Inflammatory macrophage (primary cell): Measurements from ENCODE around the gene RAB7A.
"Not testable (repeated sequence)": the region's sequence is repeated elsewhere in the genome, so short reads cannot be mapped to it uniquely, and the experiment has no call there.

Source experiments
- DNase-seq, 2 donors: peaks; one replicate each; pipeline ENCODE4 v3.0.0-alpha.2; 2020 to 2022

The RAB7A gene

GRCh38 chr3:128760881-128761280, 34.9 kb downstream of the RAB7A start:
- no peak for DNase-seq

GRCh38 chr3:128761392-128761791, 35.4 kb downstream of the RAB7A start:
- DNase-seq: no peak

DNA sequence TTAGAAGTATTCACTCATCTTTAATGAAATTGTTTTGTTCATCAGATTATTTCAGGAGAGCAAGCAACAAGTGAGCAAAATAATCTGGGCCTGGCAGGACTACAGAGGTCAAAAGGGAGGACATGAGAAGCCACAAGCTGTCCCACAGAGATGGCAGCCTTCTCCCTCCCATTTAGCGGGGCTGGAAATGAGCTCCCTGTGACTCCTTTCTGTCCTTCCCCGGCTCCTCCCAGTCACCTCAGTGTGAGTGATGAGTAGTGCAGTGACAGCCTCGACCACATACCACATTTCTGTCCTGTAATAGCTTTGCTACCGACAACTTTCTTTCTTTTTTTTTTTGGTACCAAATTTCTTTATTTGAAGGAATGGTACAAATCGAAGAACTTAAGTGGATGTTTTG, 38.0 kb downstream of the RAB7A start:
- no peak for DNase-seq

DNA sequence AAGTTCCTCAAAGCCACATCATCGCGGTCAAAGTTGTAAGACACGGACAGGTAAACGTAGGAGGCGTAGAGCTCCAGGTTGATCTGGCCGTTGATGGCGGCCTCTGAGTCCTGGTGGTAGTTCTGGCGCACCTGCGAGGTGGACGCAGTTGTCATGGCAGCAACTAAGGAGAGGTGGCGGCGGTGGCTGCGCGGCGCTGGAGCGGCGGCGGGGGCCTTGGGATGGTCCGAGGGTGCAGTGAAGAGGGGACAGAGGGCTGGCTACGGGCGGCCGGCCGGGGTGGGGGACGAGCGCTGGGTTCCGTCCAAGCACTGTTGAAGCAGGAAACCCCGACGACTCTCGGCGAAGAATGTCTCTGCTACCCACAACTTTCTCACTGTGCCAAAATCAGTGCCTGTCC, 38.9 kb downstream of the RAB7A start:
- DNase-seq: no peak

DNA sequence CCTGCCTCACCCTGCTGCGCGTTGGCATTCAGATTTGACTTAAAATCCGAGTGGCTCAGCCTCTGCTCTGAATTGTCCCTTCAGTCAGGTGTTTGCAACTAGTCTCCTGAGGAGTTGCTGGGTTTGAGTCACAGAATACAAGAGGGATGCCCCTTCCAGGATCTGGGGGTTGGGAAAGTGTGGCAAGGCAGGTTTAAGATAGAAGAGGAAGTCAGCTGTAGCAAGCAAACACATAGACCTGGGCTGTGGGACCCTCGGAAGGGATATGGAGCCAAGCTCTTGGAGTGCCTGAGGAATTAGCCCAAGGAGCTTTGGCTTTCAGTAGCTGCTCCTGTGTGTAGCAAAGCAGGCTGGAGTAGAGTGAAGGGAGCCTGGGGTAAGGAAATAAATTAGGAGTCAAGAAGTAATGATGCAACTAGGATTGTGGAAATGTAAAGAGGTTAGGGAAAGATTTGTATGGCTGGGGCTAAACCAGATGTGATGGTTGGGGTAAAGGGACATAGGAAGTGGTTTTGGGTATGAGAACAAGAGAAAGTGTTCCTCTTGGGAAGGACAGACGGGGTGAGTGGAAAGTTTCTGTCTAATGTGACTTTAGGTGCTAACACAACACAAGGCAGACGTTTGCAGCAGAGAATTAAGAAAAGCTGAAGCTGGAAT, 41.2 kb downstream of the RAB7A start:
- DNase-seq: peak in 1 of 2 donors; percentile 20

DNA sequence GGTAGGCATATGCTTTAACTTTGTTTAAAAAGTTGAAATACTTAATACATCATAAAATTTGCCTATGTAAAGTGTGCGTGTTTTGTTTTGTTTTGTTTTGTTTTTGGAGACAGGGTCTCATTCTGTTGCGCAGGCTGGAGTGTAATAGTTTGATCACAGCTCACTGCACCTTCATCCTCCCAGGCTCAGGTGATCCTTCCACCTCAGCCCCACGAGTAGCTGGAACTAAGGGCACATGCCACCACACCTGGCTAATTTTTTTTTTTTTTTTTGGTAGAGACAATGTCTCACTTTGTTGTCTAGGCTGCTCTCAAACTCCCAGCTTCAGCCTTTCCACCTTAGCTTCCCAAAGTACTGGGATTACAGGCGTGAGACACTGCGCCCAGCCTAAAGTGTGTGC, 42.5 kb downstream of the RAB7A start:
- no peak for DNase-seq

- no peak for DNase-seq
Measured at GRCh38 chr3:128770387-128770786, 44.4 kb downstream of the RAB7A start.

DNA sequence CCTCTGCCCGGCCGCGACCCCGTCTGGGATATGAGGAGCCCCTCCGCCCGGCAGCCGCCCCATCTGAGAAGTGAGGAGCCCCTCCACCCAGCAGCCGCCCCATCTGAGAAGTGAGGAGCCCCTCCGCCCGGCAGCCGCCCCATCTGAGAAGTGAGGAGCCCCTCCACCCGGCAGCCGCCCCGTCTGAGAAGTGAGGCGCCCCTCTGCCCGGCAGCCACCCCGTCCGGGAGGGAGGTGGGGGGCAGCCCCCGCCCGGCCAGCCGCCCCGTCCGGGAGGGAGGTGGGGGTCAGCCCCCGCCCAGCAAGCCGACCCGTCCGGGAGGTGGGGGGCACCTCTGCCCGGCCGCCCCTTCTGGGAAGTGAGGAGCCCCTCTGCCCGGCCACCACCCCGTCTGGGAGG, 47.2 kb downstream of the RAB7A start:
- not testable (repeated sequence) for DNase-seq

- not testable (repeated sequence) for DNase-seq
Measured at GRCh38 chr3:128773592-128773991, 47.6 kb downstream of the RAB7A start.

DNA sequence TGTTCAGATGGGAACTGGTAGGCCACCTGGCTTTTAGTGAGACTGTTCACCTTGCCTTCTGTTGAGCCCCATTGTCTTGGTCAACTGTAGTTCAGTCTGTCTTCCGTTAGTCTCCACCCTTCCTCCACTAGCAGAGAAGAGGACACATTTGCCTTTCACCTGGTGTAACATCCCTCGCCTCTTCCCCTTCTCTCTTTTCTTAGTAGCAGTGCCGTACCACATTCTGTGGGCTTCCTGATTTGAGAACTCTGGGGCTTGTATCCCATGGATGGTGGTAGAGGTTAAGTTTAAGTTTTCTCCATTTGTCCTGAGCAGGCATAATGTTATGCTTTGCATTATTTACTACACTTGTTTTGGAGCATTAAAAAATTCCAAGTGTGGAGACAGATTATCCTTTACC, 49.3 kb downstream of the RAB7A start:
- DNase-seq: no peak

- no peak for DNase-seq
Measured at GRCh38 chr3:128775906-128776542, 50.0 kb downstream of the RAB7A start.

GRCh38 chr3:128780101-128780837, 54.3 kb downstream of the RAB7A start:
- no peak for DNase-seq

- DNase-seq: no peak
Measured at GRCh38 chr3:128781164-128781563, 55.2 kb downstream of the RAB7A start.

DNA sequence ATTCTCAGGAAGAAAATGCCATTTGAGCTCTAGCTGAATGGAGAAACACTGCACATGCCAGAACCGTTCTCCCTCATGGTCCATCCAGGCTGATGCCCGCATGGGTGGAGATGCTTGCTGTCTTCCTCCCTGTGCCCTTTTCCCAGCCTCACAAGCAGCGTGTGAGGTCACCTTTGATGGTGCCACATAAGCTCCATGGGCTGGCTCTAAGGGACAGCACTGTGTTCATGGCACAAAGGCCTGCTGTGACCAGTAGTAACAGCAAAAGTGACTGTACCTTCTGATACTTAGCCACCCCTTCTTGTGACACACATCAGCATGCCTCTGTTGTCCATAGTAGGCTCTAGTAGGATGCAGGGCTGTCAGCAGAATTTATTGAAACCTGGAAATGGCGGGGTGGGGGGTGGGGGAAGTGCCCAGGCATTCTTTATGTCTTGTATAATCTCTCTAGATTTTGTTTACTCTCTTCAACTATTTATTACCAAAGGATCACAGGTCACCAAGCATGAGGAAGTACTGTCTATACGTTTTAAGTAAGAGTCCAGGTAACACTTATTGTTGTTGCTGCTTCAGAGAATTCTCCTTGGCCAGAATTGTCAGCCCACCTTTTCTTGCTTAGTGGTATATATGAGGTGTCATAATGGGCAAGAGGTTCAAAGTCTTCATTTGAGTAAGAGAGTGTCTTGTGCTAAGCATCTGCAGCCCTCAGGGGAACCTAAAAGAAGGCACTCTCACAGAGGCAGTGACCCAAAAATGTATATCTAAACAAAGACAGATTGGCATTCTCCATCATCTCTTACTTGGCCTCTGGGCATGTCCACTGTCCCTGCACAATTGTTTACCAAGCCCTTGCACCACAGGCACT, 56.5 kb downstream of the RAB7A start:
- DNase-seq: no peak

DNA sequence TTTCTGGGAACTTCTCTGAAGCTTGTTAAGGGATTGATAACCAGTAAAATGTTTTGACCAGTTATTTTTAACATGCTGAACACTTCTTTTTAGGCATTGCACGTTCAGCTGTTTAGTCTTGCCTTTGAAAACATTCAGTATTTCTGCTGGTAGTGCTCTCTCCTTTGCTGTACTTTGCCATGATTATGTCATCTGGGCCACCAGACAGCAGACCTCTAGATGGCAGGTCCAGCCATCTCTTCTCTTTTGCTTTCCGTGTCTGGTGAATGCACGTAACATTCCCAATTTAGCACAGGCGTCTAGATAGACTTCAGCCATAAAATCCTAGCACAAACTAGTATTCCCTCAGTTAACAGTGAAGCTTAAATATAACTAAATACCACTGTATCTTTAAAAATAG, 57.8 kb downstream of the RAB7A start:
- no peak for DNase-seq

GRCh38 chr3:128784232-128784631, 58.2 kb downstream of the RAB7A start:
- DNase-seq: no peak

DNA sequence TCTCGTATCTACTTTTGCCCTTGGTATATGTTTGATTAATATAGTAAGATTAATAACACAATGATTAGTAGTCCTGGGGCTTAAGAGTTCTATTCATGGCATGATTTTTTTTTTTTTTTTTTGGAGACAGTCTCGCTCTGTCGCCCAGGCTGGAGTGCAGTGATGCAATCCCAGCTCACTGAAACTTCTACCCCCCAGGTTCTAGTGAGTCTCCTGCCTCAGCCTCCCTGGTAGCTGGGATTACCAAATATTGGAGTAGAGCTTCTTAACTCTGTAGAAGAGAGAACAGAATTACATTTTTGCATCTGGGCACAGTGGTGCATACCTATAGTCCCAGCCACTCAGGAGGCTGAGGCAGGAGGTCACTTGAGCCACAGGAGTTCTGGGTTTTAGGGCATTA, 58.9 kb downstream of the RAB7A start:
- DNase-seq: no peak

DNA sequence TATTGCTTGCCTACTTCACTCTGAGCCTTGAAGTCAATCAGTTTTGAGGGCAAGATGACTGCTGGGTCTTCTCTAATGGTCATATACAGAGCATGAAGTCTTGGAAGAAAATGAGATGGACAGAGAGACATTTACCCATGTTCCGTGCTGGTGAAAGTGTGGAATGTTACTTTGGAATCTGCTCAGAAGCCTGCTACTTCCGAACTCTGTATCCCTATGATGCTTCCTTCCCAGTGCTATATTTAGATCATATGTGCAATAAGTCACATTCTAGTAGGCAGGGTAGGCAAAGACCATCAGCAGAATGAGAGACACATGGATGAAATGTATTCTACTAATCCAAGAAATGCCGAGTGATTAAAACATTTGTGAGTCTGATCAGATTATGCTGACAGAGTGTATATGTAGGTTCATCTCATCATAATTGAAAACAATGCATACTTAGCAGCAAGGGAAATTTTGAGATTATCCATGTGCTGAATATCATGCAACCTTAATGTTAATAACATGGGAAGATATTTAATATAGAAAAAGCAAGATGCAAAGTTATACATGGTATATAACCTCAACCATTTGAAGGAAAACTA, 60.5 kb downstream of the RAB7A start:
- DNase-seq: no peak

- DNase-seq: peak in 1 of 2 donors; percentile 34
Measured at GRCh38 chr3:128787256-128788253, 61.6 kb downstream of the RAB7A start.

DNA sequence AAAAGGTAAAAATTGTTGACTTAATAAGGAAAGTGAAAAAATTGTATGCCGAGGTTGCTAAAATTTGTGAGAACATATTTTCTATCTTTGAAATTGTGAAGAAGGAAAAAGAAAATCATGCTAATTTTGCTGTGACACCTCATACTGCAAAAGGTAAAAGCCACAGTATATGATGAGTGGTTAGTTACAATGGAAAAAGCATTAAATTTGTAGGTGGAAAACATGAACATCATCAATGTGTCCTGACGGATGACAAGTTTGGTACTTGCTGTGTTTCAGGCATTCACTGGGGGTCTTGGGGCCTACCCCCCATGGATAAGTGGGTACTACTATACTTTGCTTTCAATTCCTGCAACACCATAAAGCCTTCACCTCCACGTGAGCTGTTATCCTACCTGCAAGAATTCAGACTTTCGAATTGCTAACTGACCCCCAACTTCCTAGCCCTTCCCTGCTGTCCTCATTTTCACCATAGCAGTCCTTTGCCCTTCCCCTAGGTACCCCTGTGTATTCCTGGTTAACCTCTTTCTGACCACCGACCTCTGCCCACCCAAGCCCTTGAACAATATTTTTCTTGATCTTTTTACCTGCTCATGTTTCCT, 62.4 kb downstream of the RAB7A start:
- DNase-seq: no peak
